H9 (cell line): ENCODE measurements around the gene GALNT12. TPM values are rescaled to one million over a fixed set of nuclear protein-coding genes. Genes with fewer than 3 reads are reported as not detected.

ENCODE experiments used
- DNase-seq: peaks from one replicate; pipeline ENCODE4 v3.0.0-alpha.2; 2017
- H2AFZ ChIP-seq: one replicate; pipeline ENCODE4 v1.6.1; 2013; ENCODE audit warnings: mild to moderate bottlenecking, low read length, control low read depth, moderate library complexity
- H2AK5ac ChIP-seq: 2 replicates; pipeline ENCODE4 v1.6.1; 2013; ENCODE audit warnings: low read length, control low read depth, mixed read lengths; ENCODE audit not compliant: insufficient read length
- H2BK120ac ChIP-seq: one replicate; pipeline ENCODE4 v1.6.1; 2013; ENCODE audit warnings: low read depth, mild to moderate bottlenecking, low read length, control low read depth, inconsistent platforms; ENCODE audit not compliant: poor library complexity, severe bottlenecking
- H2BK12ac ChIP-seq: 2 replicates; pipeline ENCODE4 v1.6.1; 2013; ENCODE audit warnings: low read length, control low read depth, mixed read lengths, low read depth; ENCODE audit not compliant: insufficient read length
- H2BK15ac ChIP-seq: 2 replicates; pipeline ENCODE4 v1.6.1; 2013; ENCODE audit warnings: low read depth, low read length, control low read depth
- H2BK20ac ChIP-seq: one replicate; pipeline ENCODE4 v1.6.1; 2013; ENCODE audit warnings: low read depth, mild to moderate bottlenecking, low read length, control low read depth, inconsistent platforms; ENCODE audit not compliant: poor library complexity, severe bottlenecking
- H2BK5ac ChIP-seq: 2 replicates; pipeline ENCODE4 v1.6.1; 2013; ENCODE audit warnings: low read length, control low read depth, mixed read lengths; ENCODE audit not compliant: insufficient read length
- H3K14ac ChIP-seq: 2 replicates; pipeline ENCODE4 v1.6.1; 2013; ENCODE audit warnings: low read length, control low read depth; ENCODE audit not compliant: insufficient read depth
- H3K18ac ChIP-seq: 2 replicates; pipeline ENCODE4 v1.6.1; 2013; ENCODE audit warnings: low read depth, mild to moderate bottlenecking, mixed read lengths, low read length, control low read depth; ENCODE audit not compliant: insufficient read length
- H3K23ac ChIP-seq: 2 replicates; pipeline ENCODE4 v1.6.1; 2013; ENCODE audit warnings: low read length, control low read depth, mixed read lengths, low read depth; ENCODE audit not compliant: insufficient read length
- H3K23me2 ChIP-seq: 2 replicates; pipeline ENCODE4 v1.6.1; 2013; ENCODE audit warnings: low read depth, mild to moderate bottlenecking, mixed read lengths, low read length, control low read depth; ENCODE audit not compliant: insufficient read length, poor library complexity, severe bottlenecking
- H3K27ac ChIP-seq: 2 replicates; pipeline ENCODE4 v1.5.1; 2013; ENCODE audit warnings: low read length, control low read depth, mixed read lengths, low read depth; ENCODE audit not compliant: insufficient read length
- H3K27me3 ChIP-seq: 2 replicates; pipeline ENCODE4 v1.6.1; 2013; ENCODE audit warnings: low read length, control low read depth, inconsistent platforms; ENCODE audit not compliant: insufficient read depth
- H3K4ac ChIP-seq: 2 replicates; pipeline ENCODE4 v1.6.1; 2013; ENCODE audit warnings: low read depth, mild to moderate bottlenecking, control low read depth, inconsistent platforms, low read length, moderate library complexity
- H3K4me1 ChIP-seq: 2 replicates; pipeline ENCODE4 v1.6.1; 2013; ENCODE audit warnings: low read length, control low read depth, inconsistent platforms; ENCODE audit not compliant: insufficient read depth
- H3K4me2 ChIP-seq: 2 replicates; pipeline ENCODE4 v1.6.1; 2013; ENCODE audit warnings: low read length, control low read depth, mixed read lengths; ENCODE audit not compliant: insufficient read length, insufficient read depth
- H3K56ac ChIP-seq: 2 replicates; pipeline ENCODE4 v1.6.1; 2013; ENCODE audit warnings: low read depth, mild to moderate bottlenecking, mixed read lengths, low read length, control low read depth; ENCODE audit not compliant: insufficient read length
- H3K79me1 ChIP-seq: 2 replicates; pipeline ENCODE4 v1.6.1; 2013; ENCODE audit warnings: low read depth, mild to moderate bottlenecking, moderate library complexity, low read length, control low read depth, inconsistent platforms; ENCODE audit not compliant: insufficient read depth, poor library complexity, severe bottlenecking
- H3K79me2 ChIP-seq: 2 replicates; pipeline ENCODE4 v1.6.1; 2013; ENCODE audit warnings: low read length, control low read depth, inconsistent platforms; ENCODE audit not compliant: insufficient read depth
- H3K9ac ChIP-seq: 2 replicates; pipeline ENCODE4 v1.6.1; 2013; ENCODE audit warnings: low read length, control low read depth, mixed read lengths; ENCODE audit not compliant: insufficient read length; ENCODE audit errors: extremely low read depth
- H3K9me3 ChIP-seq: one replicate; pipeline ENCODE4 v1.6.1; 2013; ENCODE audit warnings: low read depth, low read length, inconsistent platforms; ENCODE audit not compliant: control insufficient read depth
- H3T11ph ChIP-seq: one replicate; pipeline ENCODE4 v1.6.1; 2013; ENCODE audit warnings: mild to moderate bottlenecking, low read length, control low read depth, inconsistent platforms
- H4K20me1 ChIP-seq: one replicate; pipeline ENCODE4 v1.6.1; 2013; ENCODE audit not compliant: control insufficient read depth, insufficient read length, insufficient read depth
- H4K5ac ChIP-seq: 2 replicates; pipeline ENCODE4 v1.6.1; 2013; ENCODE audit warnings: low read depth, mild to moderate bottlenecking, mixed read lengths, low read length, control low read depth; ENCODE audit not compliant: insufficient read length
- H4K8ac ChIP-seq: replicated peaks from 2 replicates; pipeline ENCODE4 v1.6.1; 2013; ENCODE audit warnings: low read length, control low read depth, mixed read lengths, low read depth; ENCODE audit not compliant: insufficient read length
- H4K91ac ChIP-seq: 2 replicates; pipeline ENCODE4 v1.6.1; 2013; ENCODE audit warnings: low read depth, mild to moderate bottlenecking, moderate library complexity, mixed read lengths, low read length, control low read depth; ENCODE audit not compliant: insufficient read length
- H3K27ac Mint-ChIP-seq, 3 experiments: 2 replicates in 2 of 3; 3 replicates in 1 of 3; pipeline ENCODE4 v1.8.0; 2020 to 2021; ENCODE audit warnings: mixed read lengths in 3 of 3, mild to moderate bottlenecking in 1 of 3, moderate library complexity in 1 of 3
- H3K27me3 Mint-ChIP-seq: 2 replicates; pipeline ENCODE4 v1.8.0; 2021; ENCODE audit warnings: low read depth, mild to moderate bottlenecking, moderate library complexity, mixed read lengths
- H3K36me3 Mint-ChIP-seq, 3 experiments: 2 replicates in 2 of 3; 3 replicates in 1 of 3; pipeline ENCODE4 v1.8.0; 2020 to 2021; ENCODE audit warnings: low read depth in 3 of 3, mixed read lengths in 3 of 3; ENCODE audit not compliant: insufficient read depth in 1 of 3
- H3K4me1 Mint-ChIP-seq, 2 experiments: 2 replicates each; pipeline ENCODE4 v1.8.0; 2020; ENCODE audit warnings: mixed read lengths in 2 of 2
- H3K4me3 Mint-ChIP-seq, 2 experiments: 2 replicates in 1 of 2; 3 replicates in 1 of 2; pipeline ENCODE4 v1.8.0; 2020 to 2021; ENCODE audit warnings: mild to moderate bottlenecking in 2 of 2, mixed read lengths in 2 of 2, moderate library complexity in 1 of 2
- H3K9me3 Mint-ChIP-seq, 2 experiments: 2 replicates in 1 of 2; 3 replicates in 1 of 2; pipeline ENCODE4 v1.8.0; 2020; ENCODE audit warnings: mild to moderate bottlenecking in 2 of 2, mixed read lengths in 2 of 2, moderate library complexity in 1 of 2
- WGBS: extraction: QIAGEN DNeasy Blood & Tissue Kit; methylation state at CpG from one replicate; pipeline ENCODE4 v1.1.7; 2013; ENCODE audit warnings: missing lambda C conversion rate, low lambda C conversion rate, mixed read lengths; ENCODE audit not compliant: insufficient read length; ENCODE audit errors: extremely low coverage; 5-methylcytosine and 5-hydroxymethylcytosine counted together
- total RNA-seq: library from RNA; stranded (reverse); gene quantifications from 2 replicates; pipeline ENCODE4 v1.2.1, GENCODE V29; 2021
- TF ChIP-seq, protein P1 (sequence below): fragments of 200-600 bp; sonication (generic); conservative IDR thresholded peaks from 3 replicates; pipeline ENCODE4 v1.8.0; 2021; ENCODE audit warnings: antibody characterized with exemption, mild to moderate bottlenecking

GALNT12 gene
- total RNA-seq, 1 experiment from 2014 or later: 18.0 TPM

DNA sequence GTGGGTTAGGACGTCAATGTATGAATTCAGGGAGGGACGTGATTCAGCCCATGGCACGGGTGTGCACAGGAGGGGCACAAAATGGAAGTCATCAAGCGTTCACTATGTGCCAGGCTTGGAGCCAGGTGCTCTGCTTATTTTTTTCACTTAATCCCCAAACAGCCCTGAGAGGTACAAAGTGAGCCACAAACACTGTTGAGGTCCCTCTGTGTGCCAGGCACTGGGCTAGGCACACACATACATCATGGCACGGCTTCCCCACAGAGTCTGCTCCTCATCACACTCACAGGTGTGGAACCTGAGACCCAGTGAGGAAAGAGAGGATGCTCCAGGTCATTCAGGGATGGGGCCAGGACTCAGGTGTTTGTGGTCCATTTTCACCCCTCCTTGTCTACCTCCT, 68.1 kb downstream of the GALNT12 start:
- H2AFZ ChIP-seq: no peak overlapping the region
- no peak overlapping the region for H3K4me2 ChIP-seq
- H3K56ac ChIP-seq: no peak overlapping the region
- H2BK120ac ChIP-seq: no peak overlapping the region
- Mint-ChIP-seq H3K27me3 (peaks cover 42% of the 10 kb centered on the region), H3K27ac (no peak overlapping the region), H3K9me3 (no peaks in the 10 kb centered on the region), H3K36me3 (no peaks in the 10 kb centered on the region), H3K4me3 (no peak overlapping the region), H3K4me1 (no peaks in the 10 kb centered on the region)
- H3K27ac ChIP-seq: no peak overlapping the region
- no peak overlapping the region for H4K91ac ChIP-seq
- H3K27me3 ChIP-seq: no peaks in the 10 kb centered on the region
- no peak overlapping the region for H2AK5ac ChIP-seq
- H2BK12ac ChIP-seq: no peak overlapping the region
- no peaks in the 10 kb centered on the region for H3K79me2 ChIP-seq
- WGBS: no CpG with 5 or more reads among the region's 5 CpGs
- no peak for DNase-seq
- no peak overlapping the region for H2BK5ac ChIP-seq
- H2BK20ac ChIP-seq: no peak overlapping the region
- no peak overlapping the region for H3K23ac ChIP-seq
- no peaks in the 10 kb centered on the region for H3K4me1 ChIP-seq
- no peak overlapping the region for H3K18ac ChIP-seq
- no peaks in the 10 kb centered on the region for H4K20me1 ChIP-seq
- H4K8ac ChIP-seq: no peak overlapping the region
- no peak overlapping the region for H4K5ac ChIP-seq
- no peak overlapping the region for H3K9ac ChIP-seq
- TF ChIP-seq, protein P1, sequence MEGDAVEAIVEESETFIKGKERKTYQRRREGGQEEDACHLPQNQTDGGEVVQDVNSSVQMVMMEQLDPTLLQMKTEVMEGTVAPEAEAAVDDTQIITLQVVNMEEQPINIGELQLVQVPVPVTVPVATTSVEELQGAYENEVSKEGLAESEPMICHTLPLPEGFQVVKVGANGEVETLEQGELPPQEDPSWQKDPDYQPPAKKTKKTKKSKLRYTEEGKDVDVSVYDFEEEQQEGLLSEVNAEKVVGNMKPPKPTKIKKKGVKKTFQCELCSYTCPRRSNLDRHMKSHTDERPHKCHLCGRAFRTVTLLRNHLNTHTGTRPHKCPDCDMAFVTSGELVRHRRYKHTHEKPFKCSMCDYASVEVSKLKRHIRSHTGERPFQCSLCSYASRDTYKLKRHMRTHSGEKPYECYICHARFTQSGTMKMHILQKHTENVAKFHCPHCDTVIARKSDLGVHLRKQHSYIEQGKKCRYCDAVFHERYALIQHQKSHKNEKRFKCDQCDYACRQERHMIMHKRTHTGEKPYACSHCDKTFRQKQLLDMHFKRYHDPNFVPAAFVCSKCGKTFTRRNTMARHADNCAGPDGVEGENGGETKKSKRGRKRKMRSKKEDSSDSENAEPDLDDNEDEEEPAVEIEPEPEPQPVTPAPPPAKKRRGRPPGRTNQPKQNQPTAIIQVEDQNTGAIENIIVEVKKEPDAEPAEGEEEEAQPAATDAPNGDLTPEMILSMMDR: no peak
- no peak overlapping the region for H3T11ph ChIP-seq
- H2BK15ac ChIP-seq: no peak overlapping the region
- H3K9me3 ChIP-seq: no peaks in the 10 kb centered on the region
- H3K4ac ChIP-seq: no peak overlapping the region
- no peaks in the 10 kb centered on the region for H3K23me2 ChIP-seq
- no peak overlapping the region for H3K14ac ChIP-seq
- H3K79me1 ChIP-seq: no peaks in the 10 kb centered on the region
